Measurements from ENCODE around the gene ASPRV1. TPM values are rescaled to one million over a fixed set of nuclear protein-coding genes. Genes with fewer than 3 reads are reported as not detected.

ASPRV1 gene
- total RNA-seq, 4 donors from 2014 or later = 0.95 to 1.2 TPM; not detected in 2

DNA sequence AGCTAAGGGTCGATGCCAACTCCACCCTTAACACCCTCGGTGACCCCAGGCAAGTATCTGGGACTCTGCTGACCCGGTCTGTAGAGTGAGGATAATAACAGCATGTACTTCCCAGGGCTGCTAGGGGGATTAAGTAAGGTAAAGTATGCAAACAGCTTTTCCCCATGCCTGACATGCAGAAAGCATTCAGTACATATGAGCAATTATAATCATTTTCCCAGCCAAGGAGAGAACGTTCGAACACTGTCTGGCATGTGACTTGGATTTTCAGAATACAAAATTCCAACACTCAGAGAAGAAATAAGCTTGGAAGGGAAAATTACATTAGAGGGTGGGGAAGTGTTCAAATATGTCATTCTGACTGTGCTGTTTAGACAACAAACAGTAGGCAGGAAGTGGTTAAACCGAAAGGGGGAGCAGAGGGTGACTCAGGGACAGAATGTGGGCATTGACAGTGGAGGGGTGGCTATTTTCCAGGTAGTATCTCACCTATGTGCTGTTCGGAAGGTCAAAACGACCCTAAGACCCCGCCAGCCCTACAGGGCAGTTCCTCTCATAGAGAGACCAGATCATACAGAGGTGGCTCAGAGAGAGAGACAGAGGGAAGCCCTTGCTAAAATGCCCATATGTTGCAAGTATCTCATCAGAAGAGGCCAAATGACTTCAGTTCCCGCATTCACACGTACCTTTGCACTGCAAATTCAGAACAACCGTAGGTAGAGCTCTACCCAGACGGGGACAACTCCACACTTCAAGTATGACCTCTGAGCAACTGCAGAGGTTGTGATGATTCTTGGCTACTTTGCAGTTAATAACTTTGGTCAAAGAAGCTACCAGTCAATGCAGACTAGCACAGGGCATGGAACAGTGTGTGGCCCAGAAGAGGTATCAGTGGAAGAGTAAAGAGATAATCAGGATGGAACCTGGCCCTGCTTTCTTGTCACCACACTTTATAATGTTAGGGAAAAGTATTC is 14.8 kb downstream of the ASPRV1 start:
- Histone ChIP-seq H3K27me3 (peaks cover 13% of the 10 kb centered on the region), H3K36me3 (peaks cover 0 to 7% (median 0%) of the 10 kb centered on the region in 4 donors), H3K27ac (peak overlapping the region in 1 of 4 donors; percentile 15), H3K9me3 (no peaks in the 10 kb centered on the region), H3K4me1 (peaks cover 0 to 6% (median 2%) of the 10 kb centered on the region in 4 donors), H3K4me3 (no peak overlapping the region)
- 55 to 60% methylated on average over 2 to 13 of the region's 13 CpGs for WGBS, 2 donors (ENCODE audit: low coverage in 1 of 2)
- in situ Hi-C loops (cut with MboI; ENCODE audit: low pct_ligation_motif_present in 1 of 4, low pct_unique_long_range_greater_than_20kb in 1 of 4, low sequenced_read_pairs in 3 of 4) = loop anchor here in 1 of 4 donors (25.0 kb wide), 1 partner anchor 116 kb away; no protein-coding TSS in a partner anchor
- intact Hi-C loops (cut with DNase I; ENCODE audit: low total_unique reads) = no loop called here
- TF ChIP-seq POLR2AphosphoS5 (IDR thresholded peaks at IDR 0.05) (no peak), EP300 (IDR thresholded peaks at IDR 0.05; ENCODE audit: low read depth) (no peak), POLR2A (IDR thresholded peaks at IDR 0.05) (no peak)
- TF ChIP-seq, protein P1, sequence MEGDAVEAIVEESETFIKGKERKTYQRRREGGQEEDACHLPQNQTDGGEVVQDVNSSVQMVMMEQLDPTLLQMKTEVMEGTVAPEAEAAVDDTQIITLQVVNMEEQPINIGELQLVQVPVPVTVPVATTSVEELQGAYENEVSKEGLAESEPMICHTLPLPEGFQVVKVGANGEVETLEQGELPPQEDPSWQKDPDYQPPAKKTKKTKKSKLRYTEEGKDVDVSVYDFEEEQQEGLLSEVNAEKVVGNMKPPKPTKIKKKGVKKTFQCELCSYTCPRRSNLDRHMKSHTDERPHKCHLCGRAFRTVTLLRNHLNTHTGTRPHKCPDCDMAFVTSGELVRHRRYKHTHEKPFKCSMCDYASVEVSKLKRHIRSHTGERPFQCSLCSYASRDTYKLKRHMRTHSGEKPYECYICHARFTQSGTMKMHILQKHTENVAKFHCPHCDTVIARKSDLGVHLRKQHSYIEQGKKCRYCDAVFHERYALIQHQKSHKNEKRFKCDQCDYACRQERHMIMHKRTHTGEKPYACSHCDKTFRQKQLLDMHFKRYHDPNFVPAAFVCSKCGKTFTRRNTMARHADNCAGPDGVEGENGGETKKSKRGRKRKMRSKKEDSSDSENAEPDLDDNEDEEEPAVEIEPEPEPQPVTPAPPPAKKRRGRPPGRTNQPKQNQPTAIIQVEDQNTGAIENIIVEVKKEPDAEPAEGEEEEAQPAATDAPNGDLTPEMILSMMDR (IDR thresholded peaks at IDR 0.05) = no peak
- DNase-seq = no peak

DNA sequence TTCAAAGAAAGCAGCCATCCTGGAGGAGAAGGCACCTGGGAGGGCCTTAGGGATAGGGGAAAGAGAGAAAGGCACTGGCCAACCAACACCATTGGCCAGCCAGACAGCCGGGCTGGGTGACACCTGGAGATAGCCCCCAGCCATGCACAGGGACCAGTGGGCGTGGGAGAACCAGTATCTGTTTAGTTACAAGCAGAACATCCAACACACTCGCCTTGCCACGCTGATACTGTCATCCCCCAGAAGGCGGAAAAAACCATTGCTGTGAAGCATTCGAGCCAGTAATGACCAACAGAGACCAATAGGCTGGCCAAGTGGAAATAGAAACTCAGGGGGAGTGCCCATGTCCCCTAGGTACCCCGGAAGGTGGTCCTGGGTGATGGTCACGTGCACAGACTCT is 15.5 kb downstream of the ASPRV1 start:
- in situ Hi-C loops (cut with MboI; ENCODE audit: low pct_ligation_motif_present in 1 of 4, low pct_unique_long_range_greater_than_20kb in 1 of 4, low sequenced_read_pairs in 3 of 4) = loop anchor here in 1 of 4 donors (25.0 kb wide), 1 partner anchor 116 kb away; no protein-coding TSS in a partner anchor
- intact Hi-C loops (cut with DNase I; ENCODE audit: low total_unique reads) = no loop called here
- Histone ChIP-seq H3K4me3 (no peak overlapping the region), H3K9me3 (no peaks in the 10 kb centered on the region), H3K27me3 (peaks cover 13% of the 10 kb centered on the region), H3K4me1 (peaks cover 0 to 6% (median 2%) of the 10 kb centered on the region in 4 donors), H3K36me3 (peaks cover 0 to 14% (median 1%) of the 10 kb centered on the region in 4 donors), H3K27ac (peak overlapping the region in 1 of 4 donors; percentile 15)
- no peak for DNase-seq
- no peak for TF ChIP-seq POLR2AphosphoS5 (IDR thresholded peaks at IDR 0.05)
- TF ChIP-seq EP300 (IDR thresholded peaks at IDR 0.05; ENCODE audit: low read depth) = no peak
- no peak for TF ChIP-seq POLR2A (IDR thresholded peaks at IDR 0.05)
- TF ChIP-seq, protein P1 (IDR thresholded peaks at IDR 0.05) = no peak
- 92 to 94% methylated on average over 4 to 8 of the region's 8 CpGs for WGBS, 2 donors (ENCODE audit: low coverage in 1 of 2)

DNA sequence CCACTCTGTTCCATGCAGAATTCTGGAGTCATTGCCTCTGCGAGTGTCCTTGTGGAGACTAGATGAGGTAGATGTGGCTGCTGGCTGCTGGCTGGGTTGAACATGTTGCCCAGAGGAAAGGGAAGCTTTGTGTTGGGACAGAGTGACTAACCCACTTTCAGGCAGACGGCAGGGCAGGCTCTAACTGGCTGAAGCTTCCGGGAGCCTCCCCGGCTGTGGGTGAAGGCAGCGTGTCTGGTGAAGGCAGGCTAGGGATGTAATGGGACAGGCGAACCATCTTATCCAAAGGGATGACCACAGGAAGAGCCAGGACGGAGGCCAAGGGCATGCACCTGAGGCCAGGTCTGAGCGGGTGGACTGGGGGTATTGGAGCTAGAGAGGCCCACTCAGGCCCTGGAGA is 16.0 kb downstream of the ASPRV1 start:
- in situ Hi-C loops (cut with MboI; ENCODE audit: low pct_ligation_motif_present in 1 of 4, low pct_unique_long_range_greater_than_20kb in 1 of 4, low sequenced_read_pairs in 3 of 4) = loop anchor here in 1 of 4 donors (25.0 kb wide), 1 partner anchor 117 kb away; no protein-coding TSS in a partner anchor
- intact Hi-C loops (cut with DNase I; ENCODE audit: low total_unique reads) = no loop called here
- peaks cover 0 to 6% (median 2%) of the 10 kb centered on the region in 4 donors for H3K4me1 ChIP-seq
- H3K4me3 ChIP-seq = no peak overlapping the region
- peaks cover 13% of the 10 kb centered on the region for H3K27me3 ChIP-seq
- no peak overlapping the region for H3K27ac ChIP-seq
- peaks cover 0 to 19% (median 3%) of the 10 kb centered on the region in 4 donors for H3K36me3 ChIP-seq
- DNase-seq = no peak
- WGBS, 2 donors (ENCODE audit: low coverage in 1 of 2) = 80 to 86% methylated on average over 4 to 8 of the region's 8 CpGs
- no peak for TF ChIP-seq EP300 (IDR thresholded peaks at IDR 0.05; ENCODE audit: low read depth)
- TF ChIP-seq, protein P1 (IDR thresholded peaks at IDR 0.05) = no peak
- TF ChIP-seq POLR2AphosphoS5 (IDR thresholded peaks at IDR 0.05) = no peak
- no peak for TF ChIP-seq POLR2A (IDR thresholded peaks at IDR 0.05)
- no peaks in the 10 kb centered on the region for H3K9me3 ChIP-seq

DNA sequence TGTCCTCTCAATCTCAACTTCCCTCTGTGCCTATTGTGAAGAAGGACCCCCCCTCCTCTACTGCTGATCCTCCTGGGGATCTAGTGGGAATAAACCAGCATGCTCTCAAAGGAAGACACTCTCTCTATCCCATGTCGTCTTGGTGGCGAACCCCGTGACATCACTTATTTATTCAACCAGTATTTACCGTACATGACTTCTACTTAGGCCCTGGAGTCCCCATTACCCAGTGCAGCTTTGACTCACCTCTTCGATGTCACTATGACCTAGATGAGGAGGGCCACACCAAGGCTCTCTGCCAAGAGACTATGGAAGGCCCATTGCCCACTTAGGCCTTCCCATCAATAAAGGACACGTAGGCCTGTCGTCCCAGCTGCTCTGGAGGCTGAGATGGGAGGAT is 16.7 kb downstream of the ASPRV1 start:
- Histone ChIP-seq H3K4me1 (peaks cover 0 to 11% (median 2%) of the 10 kb centered on the region in 4 donors), H3K9me3 (no peaks in the 10 kb centered on the region), H3K27ac (no peak overlapping the region), H3K27me3 (peaks cover 12% of the 10 kb centered on the region), H3K36me3 (peaks cover 0 to 26% (median 3%) of the 10 kb centered on the region in 4 donors), H3K4me3 (no peak overlapping the region)
- in situ Hi-C loops (cut with MboI; ENCODE audit: low pct_ligation_motif_present in 1 of 4, low pct_unique_long_range_greater_than_20kb in 1 of 4, low sequenced_read_pairs in 3 of 4) (loop anchor here in 1 of 4 donors (25.0 kb wide), 1 partner anchor 118 kb away; no protein-coding TSS in a partner anchor), intact Hi-C loops (cut with DNase I; ENCODE audit: low total_unique reads) (no loop called here)
- DNase-seq = no peak
- 95% methylated on average over 7 of the region's 7 CpGs; no CpG with 5 or more reads in 1 of the 2 donors for WGBS, 2 donors (ENCODE audit: low coverage in 1 of 2)
- TF ChIP-seq EP300 (IDR thresholded peaks at IDR 0.05; ENCODE audit: low read depth) (no peak), POLR2A (IDR thresholded peaks at IDR 0.05) (no peak), POLR2AphosphoS5 (IDR thresholded peaks at IDR 0.05) (no peak)
- TF ChIP-seq, protein P1 (IDR thresholded peaks at IDR 0.05) = no peak

All from transverse colon (tissue), 4 donors.